Prostate gland (tissue), 2 donors: ENCODE measurements around the gene LRRC71. TPM values are rescaled to one million over a fixed set of nuclear protein-coding genes. Genes with fewer than 3 reads are reported as not detected.

Experiments
- DNase-seq: peaks from one replicate; pipeline ENCODE4 v3.0.0-alpha.2; 2019; ENCODE audit warnings: low spot score
- H3K27ac ChIP-seq, 2 donors: fragments of 200-600 bp; sonication (generic); 2 replicates each; pipeline ENCODE4 v1.5.1; 2017 to 2019
- H3K27me3 ChIP-seq: fragments of 200-600 bp; sonication (generic); replicated peaks from 2 replicates; pipeline ENCODE4 v1.5.1; 2019; ENCODE audit not compliant: insufficient read depth
- H3K36me3 ChIP-seq, 2 donors: fragments of 200-600 bp; sonication (generic); 1 replicate in 1 of 2; 2 replicates in 1 of 2; pipeline versions ENCODE4 v1.5.1 to v1.8.1; 2017 to 2019
- H3K4me1 ChIP-seq: fragments of 200-600 bp; sonication (generic); replicated peaks from 2 replicates; pipeline ENCODE4 v1.5.1; 2019
- H3K4me3 ChIP-seq, 2 donors: fragments of 200-600 bp; sonication (generic); 2 replicates each; pipeline ENCODE4 v1.5.1; 2017 to 2019
- H3K9me3 ChIP-seq: fragments of 200-600 bp; sonication (generic); 2 replicates; pipeline ENCODE4 v1.5.1; 2017
- POLR2A ChIP-seq: fragments of 450-650 bp; IDR thresholded peaks from one replicate; pipeline ENCODE4 v1.6.1; 2016; ENCODE audit warnings: antibody characterized with exemption, mild to moderate bottlenecking
- POLR2AphosphoS5 ChIP-seq: sonication (generic); formaldehyde crosslinking; IDR thresholded peaks from one replicate; pipeline ENCODE4 v1.6.1; 2017; ENCODE audit warnings: antibody characterized with exemption
- WGBS: methylation state at CpG from one replicate; pipeline ENCODE4 v1.1.5; 2018; 5-methylcytosine and 5-hydroxymethylcytosine counted together
- intact Hi-C: fragments of 100-400 bp; cut with DNase I; formaldehyde crosslinking; loops from one replicate; pipeline ENCODE4 v1.14.2; 2022
- total RNA-seq, 2 donors: library from RNA; depleted of rRNA; stranded (reverse); fragments of >200 nt; gene quantifications; one replicate each; pipeline ENCODE4 v1.1.0, GENCODE V29; 2016
- TF ChIP-seq, protein P1 (sequence below), 4 experiments: fragments of 200-600 bp in 2 of 4; fragments of 450-650 bp in 2 of 4; sonication (generic) in 2 of 4; IDR thresholded peaks; 1 replicate in 3 of 4; 2 replicates in 1 of 4; pipeline ENCODE4 v1.5.1; 2016 to 2019; ENCODE audit warnings: antibody characterized with exemption in 4 of 4, mild to moderate bottlenecking in 2 of 4, moderate library complexity in 2 of 4

Gene LRRC71
- total RNA-seq, 2 donors from 2014 or later = 3.7 TPM; not detected in 1

GRCh38 chr1:156894711-156895454 lies 25.5 kb upstream of the LRRC71 start:
- H3K4me1 ChIP-seq = peaks cover 3% of the 10 kb centered on the region
- peaks cover 2% of the 10 kb centered on the region for H3K27me3 ChIP-seq
- H3K9me3 ChIP-seq = no peaks in the 10 kb centered on the region
- DNase-seq = no peak
- peak overlapping the region; percentile 64 to 75 for H3K27ac ChIP-seq
- no peaks in the 10 kb centered on the region for H3K36me3 ChIP-seq
- no peak overlapping the region for H3K4me3 ChIP-seq
- intact Hi-C loops = no loop called here
- 74% methylated on average over 12 of the region's 12 CpGs for WGBS
- TF ChIP-seq POLR2AphosphoS5 (no peak), POLR2A (no peak)
- TF ChIP-seq, protein P1, sequence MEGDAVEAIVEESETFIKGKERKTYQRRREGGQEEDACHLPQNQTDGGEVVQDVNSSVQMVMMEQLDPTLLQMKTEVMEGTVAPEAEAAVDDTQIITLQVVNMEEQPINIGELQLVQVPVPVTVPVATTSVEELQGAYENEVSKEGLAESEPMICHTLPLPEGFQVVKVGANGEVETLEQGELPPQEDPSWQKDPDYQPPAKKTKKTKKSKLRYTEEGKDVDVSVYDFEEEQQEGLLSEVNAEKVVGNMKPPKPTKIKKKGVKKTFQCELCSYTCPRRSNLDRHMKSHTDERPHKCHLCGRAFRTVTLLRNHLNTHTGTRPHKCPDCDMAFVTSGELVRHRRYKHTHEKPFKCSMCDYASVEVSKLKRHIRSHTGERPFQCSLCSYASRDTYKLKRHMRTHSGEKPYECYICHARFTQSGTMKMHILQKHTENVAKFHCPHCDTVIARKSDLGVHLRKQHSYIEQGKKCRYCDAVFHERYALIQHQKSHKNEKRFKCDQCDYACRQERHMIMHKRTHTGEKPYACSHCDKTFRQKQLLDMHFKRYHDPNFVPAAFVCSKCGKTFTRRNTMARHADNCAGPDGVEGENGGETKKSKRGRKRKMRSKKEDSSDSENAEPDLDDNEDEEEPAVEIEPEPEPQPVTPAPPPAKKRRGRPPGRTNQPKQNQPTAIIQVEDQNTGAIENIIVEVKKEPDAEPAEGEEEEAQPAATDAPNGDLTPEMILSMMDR (IDR thresholded peaks at IDR 0.05) = no peak

GRCh38 chr1:156895455-156895812 lies 25.0 kb upstream of the LRRC71 start:
- Histone ChIP-seq H3K4me1 (peaks cover 3% of the 10 kb centered on the region), H3K27me3 (peaks cover 6% of the 10 kb centered on the region), H3K27ac (peak overlapping the region; percentile 64 to 75), H3K9me3 (no peaks in the 10 kb centered on the region), H3K36me3 (no peaks in the 10 kb centered on the region), H3K4me3 (no peak overlapping the region)
- intact Hi-C loops = no loop called here
- WGBS = 80% methylated on average over 4 of the region's 4 CpGs
- DNase-seq = no peak
- TF ChIP-seq POLR2AphosphoS5 = no peak
- TF ChIP-seq, protein P1 (IDR thresholded peaks at IDR 0.05) = no peak
- TF ChIP-seq POLR2A = no peak

DNA sequence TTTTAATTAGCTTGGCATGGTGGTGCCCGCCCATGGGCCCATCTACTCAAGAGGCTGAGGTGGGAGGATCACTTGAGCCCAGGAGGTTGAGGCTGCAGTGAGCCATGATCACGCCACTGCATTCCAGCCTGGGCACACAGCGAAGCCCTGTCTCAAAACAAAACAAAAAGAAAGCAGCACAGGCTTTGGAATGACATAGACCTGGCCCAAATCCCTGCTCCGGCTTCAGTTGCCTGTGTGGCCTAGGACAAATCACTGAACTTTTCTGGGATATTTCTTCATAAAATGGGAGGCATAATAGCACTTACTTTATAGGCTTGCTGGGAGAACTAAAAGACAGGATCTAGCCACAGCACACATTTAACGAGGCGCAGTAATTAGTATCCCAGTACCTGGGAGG lies 24.5 kb upstream of the LRRC71 start:
- WGBS = 83% methylated on average over 6 of the region's 6 CpGs
- peaks cover 3% of the 10 kb centered on the region for H3K4me1 ChIP-seq
- intact Hi-C loops = no loop called here

DNA sequence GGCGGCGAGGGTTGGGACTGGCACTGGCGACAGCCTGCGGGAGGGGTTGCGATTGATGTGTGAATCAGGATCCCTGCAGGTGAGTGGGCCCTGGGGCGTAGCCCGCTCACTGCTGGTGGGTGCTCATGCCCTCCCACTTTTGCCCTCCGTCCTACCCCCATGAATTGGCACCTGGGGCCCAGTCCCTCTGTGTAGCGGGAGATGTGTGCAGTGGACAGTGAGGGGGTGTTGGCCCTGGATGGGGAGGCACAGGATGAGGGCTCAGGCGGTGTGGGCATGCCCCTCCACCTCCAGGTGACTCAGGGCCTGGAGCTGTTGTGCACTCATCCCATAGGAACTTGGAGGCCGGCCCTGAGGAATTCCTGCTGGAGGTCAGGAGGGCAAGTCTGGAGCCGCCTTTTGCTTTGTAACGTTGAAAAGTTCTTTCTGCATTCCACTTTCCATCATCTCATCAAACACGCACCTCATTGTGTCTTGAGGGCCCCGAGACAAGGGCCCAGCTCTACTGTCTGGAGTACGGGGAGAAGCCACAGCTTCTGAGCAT lies 23.9 kb upstream of the LRRC71 start:
- peaks cover 3% of the 10 kb centered on the region for H3K4me1 ChIP-seq
- peaks cover 6% of the 10 kb centered on the region for H3K27me3 ChIP-seq
- no peak overlapping the region for H3K4me3 ChIP-seq
- H3K36me3 ChIP-seq = no peaks in the 10 kb centered on the region
- WGBS = 84% methylated on average over 16 of the region's 16 CpGs
- H3K27ac ChIP-seq = no peak overlapping the region
- intact Hi-C loops = no loop called here
- DNase-seq = no peak
- no peaks in the 10 kb centered on the region for H3K9me3 ChIP-seq
- TF ChIP-seq, protein P1 (IDR thresholded peaks at IDR 0.05) = no peak
- TF ChIP-seq POLR2A = no peak

More for the DNA sequence above, 24.5 kb upstream of the LRRC71 start:
- Histone ChIP-seq H3K27me3 (peaks cover 6% of the 10 kb centered on the region), H3K9me3 (no peaks in the 10 kb centered on the region), H3K4me3 (no peak overlapping the region), H3K27ac (no peak overlapping the region), H3K36me3 (no peaks in the 10 kb centered on the region)
- no peak for DNase-seq
- TF ChIP-seq, protein P1 (IDR thresholded peaks at IDR 0.05) = no peak
- TF ChIP-seq POLR2A = no peak
- TF ChIP-seq POLR2AphosphoS5 = no peak
